ENCODE measurements around the gene ASF1A. TPM values are rescaled to one million over a fixed set of nuclear protein-coding genes. Genes with fewer than 3 reads are reported as not detected.

ASF1A gene
- total and polyA plus RNA-seq, 10 of the 15 experiments (the other 5 are each of a cell fraction or from before 2014, with no cell fraction given): 23.7 to 103 (median 31.5) TPM

DNA sequence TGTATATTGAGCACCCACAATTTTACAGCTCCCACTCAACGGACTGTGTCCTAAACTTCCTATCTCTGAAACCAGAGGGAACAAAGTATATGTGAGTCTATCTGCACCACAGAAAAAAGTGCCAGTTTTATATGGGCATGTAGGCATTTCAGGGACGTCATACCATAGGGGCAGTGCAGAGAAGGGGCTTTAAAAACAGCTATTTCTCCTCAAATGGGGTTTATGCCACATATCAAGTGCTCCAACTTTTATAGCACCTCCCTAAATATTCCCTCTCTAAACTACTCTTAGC lies 28.9 kb upstream of the ASF1A start (continued):
- TF ChIP-seq, protein P1, sequence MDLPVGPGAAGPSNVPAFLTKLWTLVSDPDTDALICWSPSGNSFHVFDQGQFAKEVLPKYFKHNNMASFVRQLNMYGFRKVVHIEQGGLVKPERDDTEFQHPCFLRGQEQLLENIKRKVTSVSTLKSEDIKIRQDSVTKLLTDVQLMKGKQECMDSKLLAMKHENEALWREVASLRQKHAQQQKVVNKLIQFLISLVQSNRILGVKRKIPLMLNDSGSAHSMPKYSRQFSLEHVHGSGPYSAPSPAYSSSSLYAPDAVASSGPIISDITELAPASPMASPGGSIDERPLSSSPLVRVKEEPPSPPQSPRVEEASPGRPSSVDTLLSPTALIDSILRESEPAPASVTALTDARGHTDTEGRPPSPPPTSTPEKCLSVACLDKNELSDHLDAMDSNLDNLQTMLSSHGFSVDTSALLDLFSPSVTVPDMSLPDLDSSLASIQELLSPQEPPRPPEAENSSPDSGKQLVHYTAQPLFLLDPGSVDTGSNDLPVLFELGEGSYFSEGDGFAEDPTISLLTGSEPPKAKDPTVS (IDR thresholded peaks at IDR 0.05; ENCODE audit: low read depth, low read length): no peak
- TF ChIP-seq YBX1 (IDR thresholded peaks at IDR 0.05) (no peak), IRF4 (IDR thresholded peaks at IDR 0.05; ENCODE audit: low read depth, low read length) (no peak)
- TF ChIP-seq, protein P2, sequence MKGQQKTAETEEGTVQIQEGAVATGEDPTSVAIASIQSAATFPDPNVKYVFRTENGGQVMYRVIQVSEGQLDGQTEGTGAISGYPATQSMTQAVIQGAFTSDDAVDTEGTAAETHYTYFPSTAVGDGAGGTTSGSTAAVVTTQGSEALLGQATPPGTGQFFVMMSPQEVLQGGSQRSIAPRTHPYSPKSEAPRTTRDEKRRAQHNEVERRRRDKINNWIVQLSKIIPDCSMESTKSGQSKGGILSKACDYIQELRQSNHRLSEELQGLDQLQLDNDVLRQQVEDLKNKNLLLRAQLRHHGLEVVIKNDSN (IDR thresholded peaks at IDR 0.05; ENCODE audit: borderline replicate concordance, extremely low read length, insufficient read depth, low read depth, low read length): no peak

DNA sequence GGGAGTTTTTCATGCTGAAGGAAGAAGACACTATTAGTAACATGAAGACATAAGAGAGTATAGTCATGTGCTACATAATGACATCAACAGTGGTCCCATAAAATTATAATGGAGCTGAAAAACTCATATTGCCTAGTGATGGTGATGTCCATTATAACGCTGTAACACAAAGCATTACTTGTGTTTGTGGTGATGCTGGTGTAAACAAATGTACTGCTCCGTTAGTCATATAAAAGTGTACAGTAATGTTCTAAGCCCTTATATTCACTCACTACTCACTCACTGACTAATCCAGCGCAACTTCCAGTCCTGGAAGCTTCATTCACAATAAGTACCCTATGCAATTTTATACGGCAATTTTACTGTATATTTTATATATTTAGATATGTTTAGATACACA lies 26.8 kb upstream of the ASF1A start:
- Histone ChIP-seq H3K27me3 (replicated peaks in 1 of 2; ENCODE audit: control insufficient read depth in 2 of 2, insufficient read depth in 2 of 2, low read length in 1 of 2) (no peaks in the 10 kb centered on the region), H3K4me1 (ENCODE audit: control insufficient read depth, insufficient read depth, low read length) (no peaks in the 10 kb centered on the region), H3K4me2 (ENCODE audit: control insufficient read depth, insufficient read depth) (no peak overlapping the region), H3K9ac (ENCODE audit: control insufficient read depth, insufficient read depth, low read length) (no peak overlapping the region), H2AFZ (ENCODE audit: control insufficient read depth, low read depth, low read length) (no peak overlapping the region), H4K20me1 (ENCODE audit: control insufficient read depth, insufficient read depth) (no peaks in the 10 kb centered on the region), H3K9me3 (replicated peaks; ENCODE audit: control insufficient read depth, insufficient read depth, low read length) (no peaks in the 10 kb centered on the region; the same call in 1 of the 3 replicates), H3K36me3 (ENCODE audit: control insufficient read depth in 2 of 2, insufficient read depth in 2 of 2, low read length in 1 of 2) (no peaks in the 10 kb centered on the region), H3K27ac (ENCODE audit: control insufficient read depth, insufficient read depth) (no peak overlapping the region), H3K79me2 (ENCODE audit: control insufficient read depth, insufficient read depth, low read length) (no peaks in the 10 kb centered on the region), H3K4me3 (no peak overlapping the region)
- intact Hi-C loops (cut with micrococcal nuclease; ENCODE audit: unreplicated experiment) (no loop called here), in situ Hi-C loops (cut with MboI) (no loop called here)
- POLR2A ChIA-PET: no interaction called here
- CTCF ChIA-PET: no interaction called here
- DNase-seq (ENCODE audit: low read depth, low spot score) (no peak), FAIRE-seq (no peak), ATAC-seq (no peak)
- SMC1A ChIA-PET (ENCODE audit: uncharacterized antibody, unreplicated experiment): no interaction called here
- RAD21 ChIA-PET (ENCODE audit: unreplicated experiment): no interaction called here
- 99% methylated on average over 4 of the region's 4 CpGs for WGBS (ENCODE audit: insufficient coverage, insufficient replicate concordance, low lambda C conversion rate, missing lambda C conversion rate)
- no TSS peak for BruUV-seq (replicated peaks)
- TF ChIP-seq, protein P3, sequence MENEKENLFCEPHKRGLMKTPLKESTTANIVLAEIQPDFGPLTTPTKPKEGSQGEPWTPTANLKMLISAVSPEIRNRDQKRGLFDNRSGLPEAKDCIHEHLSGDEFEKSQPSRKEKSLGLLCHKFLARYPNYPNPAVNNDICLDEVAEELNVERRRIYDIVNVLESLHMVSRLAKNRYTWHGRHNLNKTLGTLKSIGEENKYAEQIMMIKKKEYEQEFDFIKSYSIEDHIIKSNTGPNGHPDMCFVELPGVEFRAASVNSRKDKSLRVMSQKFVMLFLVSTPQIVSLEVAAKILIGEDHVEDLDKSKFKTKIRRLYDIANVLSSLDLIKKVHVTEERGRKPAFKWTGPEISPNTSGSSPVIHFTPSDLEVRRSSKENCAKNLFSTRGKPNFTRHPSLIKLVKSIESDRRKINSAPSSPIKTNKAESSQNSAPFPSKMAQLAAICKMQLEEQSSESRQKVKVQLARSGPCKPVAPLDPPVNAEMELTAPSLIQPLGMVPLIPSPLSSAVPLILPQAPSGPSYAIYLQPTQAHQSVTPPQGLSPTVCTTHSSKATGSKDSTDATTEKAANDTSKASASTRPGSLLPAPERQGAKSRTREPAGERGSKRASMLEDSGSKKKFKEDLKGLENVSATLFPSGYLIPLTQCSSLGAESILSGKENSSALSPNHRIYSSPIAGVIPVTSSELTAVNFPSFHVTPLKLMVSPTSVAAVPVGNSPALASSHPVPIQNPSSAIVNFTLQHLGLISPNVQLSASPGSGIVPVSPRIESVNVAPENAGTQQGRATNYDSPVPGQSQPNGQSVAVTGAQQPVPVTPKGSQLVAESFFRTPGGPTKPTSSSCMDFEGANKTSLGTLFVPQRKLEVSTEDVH (IDR thresholded peaks at IDR 0.05; ENCODE audit: low read depth, partially characterized antibody): no peak
- no peak for TF ChIP-seq EGR1 (IDR thresholded peaks at IDR 0.05; ENCODE audit: borderline replicate concordance in 1 of 2, low read depth in 2 of 2, low read length in 2 of 2)
- TF ChIP-seq, protein P4, sequence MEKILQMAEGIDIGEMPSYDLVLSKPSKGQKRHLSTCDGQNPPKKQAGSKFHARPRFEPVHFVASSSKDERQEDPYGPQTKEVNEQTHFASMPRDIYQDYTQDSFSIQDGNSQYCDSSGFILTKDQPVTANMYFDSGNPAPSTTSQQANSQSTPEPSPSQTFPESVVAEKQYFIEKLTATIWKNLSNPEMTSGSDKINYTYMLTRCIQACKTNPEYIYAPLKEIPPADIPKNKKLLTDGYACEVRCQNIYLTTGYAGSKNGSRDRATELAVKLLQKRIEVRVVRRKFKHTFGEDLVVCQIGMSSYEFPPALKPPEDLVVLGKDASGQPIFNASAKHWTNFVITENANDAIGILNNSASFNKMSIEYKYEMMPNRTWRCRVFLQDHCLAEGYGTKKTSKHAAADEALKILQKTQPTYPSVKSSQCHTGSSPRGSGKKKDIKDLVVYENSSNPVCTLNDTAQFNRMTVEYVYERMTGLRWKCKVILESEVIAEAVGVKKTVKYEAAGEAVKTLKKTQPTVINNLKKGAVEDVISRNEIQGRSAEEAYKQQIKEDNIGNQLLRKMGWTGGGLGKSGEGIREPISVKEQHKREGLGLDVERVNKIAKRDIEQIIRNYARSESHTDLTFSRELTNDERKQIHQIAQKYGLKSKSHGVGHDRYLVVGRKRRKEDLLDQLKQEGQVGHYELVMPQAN (conservative IDR thresholded peaks at IDR 0.05): no peak
- TF ChIP-seq ZNF274 (IDR thresholded peaks at IDR 0.05; ENCODE audit: insufficient read depth, insufficient read length): no peak
- no peak for TF ChIP-seq SUPT20H (IDR thresholded peaks at IDR 0.05; ENCODE audit: borderline replicate concordance, control insufficient read depth, low read depth, low read length)
- TF ChIP-seq, protein P5, sequence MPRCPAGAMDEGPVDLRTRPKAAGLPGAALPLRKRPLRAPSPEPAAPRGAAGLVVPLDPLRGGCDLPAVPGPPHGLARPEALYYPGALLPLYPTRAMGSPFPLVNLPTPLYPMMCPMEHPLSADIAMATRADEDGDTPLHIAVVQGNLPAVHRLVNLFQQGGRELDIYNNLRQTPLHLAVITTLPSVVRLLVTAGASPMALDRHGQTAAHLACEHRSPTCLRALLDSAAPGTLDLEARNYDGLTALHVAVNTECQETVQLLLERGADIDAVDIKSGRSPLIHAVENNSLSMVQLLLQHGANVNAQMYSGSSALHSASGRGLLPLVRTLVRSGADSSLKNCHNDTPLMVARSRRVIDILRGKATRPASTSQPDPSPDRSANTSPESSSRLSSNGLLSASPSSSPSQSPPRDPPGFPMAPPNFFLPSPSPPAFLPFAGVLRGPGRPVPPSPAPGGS (IDR thresholded peaks at IDR 0.05; ENCODE audit: borderline replicate concordance, insufficient read depth, low read depth, low read length, poor library complexity, severe bottlenecking): no peak
- no peak for TF ChIP-seq TCF7 (IDR thresholded peaks at IDR 0.05; ENCODE audit: borderline replicate concordance)
- TF ChIP-seq YY1 (IDR thresholded peaks at IDR 0.05; ENCODE audit: low read depth, low read length): no peak
- no peak for TF ChIP-seq SUZ12 (IDR thresholded peaks at IDR 0.05; ENCODE audit: unreplicated experiment)
- no peak for TF ChIP-seq EZH2 (IDR thresholded peaks at IDR 0.05; ENCODE audit: borderline replicate concordance, control insufficient read depth, low read depth, low read length)

Measured in GM12878 (cell line).